Measurements from ENCODE around the gene KRT20. TPM values are rescaled to one million over a fixed set of nuclear protein-coding genes. Genes with fewer than 3 reads are reported as not detected.

Gene KRT20
- total and polyA plus RNA-seq, 7 experiments from 2014 or later, result not detected

DNA sequence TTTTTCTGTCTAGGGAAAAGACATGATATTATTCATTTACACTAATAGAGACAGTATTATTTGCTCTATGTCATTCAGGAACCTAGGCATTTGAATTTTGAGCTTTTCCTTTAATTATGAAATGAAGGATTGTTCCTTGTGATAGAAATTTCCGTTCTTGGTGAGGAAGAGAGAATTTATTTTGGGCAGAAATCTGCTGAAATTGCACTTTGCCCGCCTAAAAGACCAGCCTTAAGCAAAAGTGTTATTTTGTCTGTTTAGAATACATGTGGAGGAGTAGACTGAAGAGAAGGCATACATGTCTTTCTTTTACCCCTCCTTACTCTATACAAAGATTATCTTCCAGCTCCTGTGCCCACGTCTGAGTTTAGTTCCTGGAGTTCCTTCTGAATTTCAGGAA is 45.8 kb downstream of the KRT20 start:
- Mint-ChIP-seq H3K27ac (no peak overlapping the region), H3K4me3 (no peak overlapping the region), H3K27me3 (peaks cover 2 to 25% (median 11%) of the 10 kb centered on the region in 5 donors), H3K9me3 (peaks cover 0 to 2% (median 0%) of the 10 kb centered on the region in 11 donors), H3K4me1 (no peaks in the 10 kb centered on the region), H3K36me3 (peaks cover 0 to 18% (median 10%) of the 10 kb centered on the region in 5 donors)
- CTCF ChIA-PET, result no interaction called here
- Histone ChIP-seq H3K4me3 (ENCODE audit: low read length) (no peak overlapping the region), H3K27ac (ENCODE audit: low read depth, low read length) (no peak overlapping the region), H3K27me3 (ENCODE audit: control insufficient read depth in 2 of 2, insufficient read depth in 2 of 2, low read length in 2 of 2) (no peaks in the 10 kb centered on the region), H3K9me3 (ENCODE audit: control insufficient read depth in 2 of 3, low read length in 3 of 3) (no peaks in the 10 kb centered on the region), H3K36me3 (ENCODE audit: control insufficient read depth in 2 of 3, insufficient read depth in 3 of 3, low read length in 3 of 3) (peaks cover 0 to 6% (median 0%) of the 10 kb centered on the region in 3 experiments), H3K4me1 (ENCODE audit: control insufficient read depth in 2 of 2, insufficient read depth in 2 of 2, low read length in 2 of 2) (no peaks in the 10 kb centered on the region)
- POLR2A ChIA-PET, result no interaction called here
- DNase-seq, result no peak
- intact Hi-C loops (cut with micrococcal nuclease), result no loop called here
- ATAC-seq, result no peak

DNA sequence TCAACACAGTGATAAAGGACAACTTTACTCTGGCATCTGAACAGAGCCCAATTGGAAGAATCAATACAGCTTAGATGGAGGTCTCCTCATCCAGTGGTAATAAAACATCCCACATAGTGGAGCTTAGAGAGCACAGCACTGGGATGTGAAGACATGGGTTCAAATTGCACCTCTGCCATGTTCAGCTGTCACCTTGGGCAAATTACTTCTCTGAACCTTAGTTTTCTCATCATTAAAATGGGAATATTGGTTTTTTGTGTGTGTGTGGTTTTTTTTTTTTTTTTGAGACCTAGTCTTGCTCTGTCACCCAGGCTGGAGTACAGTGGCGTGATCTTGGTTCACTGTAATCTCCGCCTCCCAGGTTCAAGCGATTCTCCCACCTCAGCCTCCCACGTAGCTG is 49.0 kb downstream of the KRT20 start:
- intact Hi-C loops (cut with micrococcal nuclease), result no loop called here
- Histone ChIP-seq H3K27ac (ENCODE audit: low read depth, low read length) (no peak overlapping the region), H3K36me3 (ENCODE audit: control insufficient read depth in 2 of 3, insufficient read depth in 3 of 3, low read length in 3 of 3) (peaks cover 0 to 6% (median 0%) of the 10 kb centered on the region in 3 experiments), H3K9me3 (ENCODE audit: control insufficient read depth in 2 of 3, low read length in 3 of 3) (no peaks in the 10 kb centered on the region), H3K27me3 (ENCODE audit: control insufficient read depth in 2 of 2, insufficient read depth in 2 of 2, low read length in 2 of 2) (no peaks in the 10 kb centered on the region), H3K4me1 (ENCODE audit: control insufficient read depth in 2 of 2, insufficient read depth in 2 of 2, low read length in 2 of 2) (no peaks in the 10 kb centered on the region), H3K4me3 (ENCODE audit: low read length) (no peak overlapping the region)
- peaks cover 0 to 14% (median 12%) of the 10 kb centered on the region in 5 donors for H3K36me3 Mint-ChIP-seq
- no peaks in the 10 kb centered on the region for H3K9me3 Mint-ChIP-seq
- no peak for ATAC-seq
- no peak overlapping the region for H3K4me3 Mint-ChIP-seq
- peaks cover 0 to 4% (median 0%) of the 10 kb centered on the region in 7 donors for H3K4me1 Mint-ChIP-seq
- no peak overlapping the region for H3K27ac Mint-ChIP-seq
- CTCF ChIA-PET, result interaction anchor here (0.7 kb wide), 1 partner anchor 70 kb away, joined by 3 read pairs; no protein-coding TSS in a partner anchor
- no peak for DNase-seq
- H3K27me3 Mint-ChIP-seq, result peaks cover 0 to 4% (median 3%) of the 10 kb centered on the region in 5 donors
- POLR2A ChIA-PET, result interaction anchor here (1.0 kb wide), 1 partner anchor 16 kb away, joined by 3 read pairs; no protein-coding TSS in a partner anchor

DNA sequence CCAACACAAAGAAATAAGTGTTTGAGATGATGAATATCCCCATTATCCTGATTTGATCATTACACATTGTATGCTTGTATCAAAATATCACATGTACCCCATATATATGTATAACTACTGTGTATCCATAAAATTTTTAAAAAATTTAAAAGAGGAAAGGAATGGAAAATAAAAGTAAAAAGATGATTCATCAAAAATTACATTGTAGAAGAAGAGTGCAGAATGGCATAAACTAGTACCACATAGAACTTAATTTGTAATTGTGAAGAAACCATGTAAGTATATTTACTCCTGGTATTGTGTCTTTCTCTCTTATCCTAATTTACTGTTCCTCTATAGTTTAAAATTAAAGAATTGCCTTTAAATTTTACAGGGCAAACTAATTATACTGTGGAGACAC is 51.2 kb downstream of the KRT20 start:
- CTCF ChIA-PET, result interaction anchor here (1.0 kb wide), 1 partner anchor 829 kb away, joined by 3 read pairs; no protein-coding TSS in a partner anchor
- H3K4me3 Mint-ChIP-seq, result no peak overlapping the region

DNA sequence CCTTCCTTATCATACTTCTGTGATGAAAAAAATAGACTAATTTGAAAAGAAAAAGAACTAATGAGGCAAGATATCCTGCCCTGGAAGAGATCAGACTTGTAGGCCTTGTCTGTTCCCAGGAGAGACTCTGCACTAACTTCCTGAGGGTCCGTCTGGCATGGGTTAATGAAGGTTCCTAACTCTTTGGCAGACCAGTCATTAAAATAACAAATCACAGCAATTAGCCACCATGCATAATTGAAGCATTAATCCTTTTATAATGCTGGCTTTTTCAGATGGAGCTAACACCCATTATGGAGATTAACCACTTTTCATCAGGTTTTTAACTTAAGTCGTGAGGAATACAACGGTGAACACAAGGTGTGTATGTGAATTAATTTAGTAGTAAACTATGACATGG is 52.2 kb downstream of the KRT20 start:
- Mint-ChIP-seq H3K9me3 (peaks cover 0 to 3% (median 0%) of the 10 kb centered on the region in 11 donors), H3K4me3 (no peak overlapping the region), H3K27ac (peak overlapping the region in 1 of 9 donors; percentile 76), H3K36me3 (peaks cover 0 to 25% (median 14%) of the 10 kb centered on the region in 5 donors), H3K4me1 (peaks cover 0 to 7% (median 3%) of the 10 kb centered on the region in 7 donors), H3K27me3 (no peaks in the 10 kb centered on the region)
- H3K9me3 ChIP-seq (ENCODE audit: control insufficient read depth in 2 of 3, low read length in 3 of 3), result no peaks in the 10 kb centered on the region
- POLR2A ChIA-PET, result interaction anchor here (0.9 to 1.2 kb wide), 2 partner anchors 12 to 14 kb away, joined by 3 to 7 read pairs; no protein-coding TSS in a partner anchor
- no peak overlapping the region for H3K27ac ChIP-seq (ENCODE audit: low read depth, low read length)
- DNase-seq (no peak), ATAC-seq (no peak)
- H3K4me3 ChIP-seq (ENCODE audit: low read length), result no peak overlapping the region
- peaks cover 0 to 6% (median 0%) of the 10 kb centered on the region in 3 experiments for H3K36me3 ChIP-seq (ENCODE audit: control insufficient read depth in 2 of 3, insufficient read depth in 3 of 3, low read length in 3 of 3)
- intact Hi-C loops (cut with micrococcal nuclease), result no loop called here
- CTCF ChIA-PET, result interaction anchor here (0.7 to 1.0 kb wide), 4 partner anchors 110 to 846 kb away, joined by 3 to 4 read pairs (median 3); no protein-coding TSS in a partner anchor
- no peaks in the 10 kb centered on the region for H3K4me1 ChIP-seq (ENCODE audit: control insufficient read depth in 2 of 2, insufficient read depth in 2 of 2, low read length in 2 of 2)
- H3K27me3 ChIP-seq (ENCODE audit: control insufficient read depth in 2 of 2, insufficient read depth in 2 of 2, low read length in 2 of 2), result no peaks in the 10 kb centered on the region

More for the DNA sequence above, 51.2 kb downstream of the KRT20 start:
- H3K4me1 Mint-ChIP-seq, result peaks cover 0 to 4% (median 0%) of the 10 kb centered on the region in 7 donors
- peak overlapping the region in 1 of 9 donors; percentile 7 for H3K27ac Mint-ChIP-seq
- peaks cover 0 to 19% (median 11%) of the 10 kb centered on the region in 5 donors for H3K36me3 Mint-ChIP-seq
- no peak overlapping the region for H3K27ac ChIP-seq (ENCODE audit: low read depth, low read length)
- intact Hi-C loops (cut with micrococcal nuclease), result no loop called here
- DNase-seq, result no peak
- no peaks in the 10 kb centered on the region for H3K9me3 ChIP-seq (ENCODE audit: control insufficient read depth in 2 of 3, low read length in 3 of 3)
- no peaks in the 10 kb centered on the region for H3K4me1 ChIP-seq (ENCODE audit: control insufficient read depth in 2 of 2, insufficient read depth in 2 of 2, low read length in 2 of 2)
- POLR2A ChIA-PET, result no interaction called here
- H3K27me3 ChIP-seq (ENCODE audit: control insufficient read depth in 2 of 2, insufficient read depth in 2 of 2, low read length in 2 of 2), result no peaks in the 10 kb centered on the region
- H3K27me3 Mint-ChIP-seq, result no peaks in the 10 kb centered on the region
- peaks cover 0 to 6% (median 0%) of the 10 kb centered on the region in 3 experiments for H3K36me3 ChIP-seq (ENCODE audit: control insufficient read depth in 2 of 3, insufficient read depth in 3 of 3, low read length in 3 of 3)
- no peak overlapping the region for H3K4me3 ChIP-seq (ENCODE audit: low read length)
- no peak for ATAC-seq
- H3K9me3 Mint-ChIP-seq, result peaks cover 0 to 3% (median 0%) of the 10 kb centered on the region in 11 donors

DNA sequence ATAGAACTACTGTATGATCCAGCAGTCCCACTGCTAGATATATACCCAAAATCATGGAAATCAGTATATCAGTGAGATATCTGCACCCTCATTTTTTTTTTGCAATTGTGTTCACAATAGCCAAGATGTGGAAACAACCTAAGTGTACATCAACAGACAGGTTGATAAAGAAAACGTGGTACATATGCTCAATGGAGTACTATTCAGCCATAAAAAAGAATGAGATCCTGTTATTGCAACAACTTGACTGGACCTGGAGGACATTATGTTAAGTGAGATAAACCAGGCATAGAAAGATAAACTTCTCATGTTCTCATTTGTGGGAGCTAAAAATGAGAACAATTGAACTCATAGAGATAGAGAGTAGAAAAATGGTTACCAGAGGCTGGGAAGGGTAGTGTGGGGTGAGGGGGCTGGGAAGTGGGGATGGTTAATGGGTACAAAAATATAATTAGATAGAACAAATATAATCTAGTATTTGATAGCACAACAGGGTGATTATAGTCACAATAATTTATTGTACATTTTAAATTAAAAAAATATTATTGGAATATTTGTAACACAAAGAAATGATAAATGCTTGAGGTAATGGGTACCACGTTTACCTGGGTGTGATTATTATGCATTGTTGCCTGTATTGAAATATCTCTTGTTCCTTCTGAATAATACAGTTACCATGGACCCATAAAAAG is 54.8 kb downstream of the KRT20 start:
- Histone ChIP-seq H3K4me3 (ENCODE audit: low read length) (no peak overlapping the region), H3K4me1 (ENCODE audit: control insufficient read depth in 2 of 2, insufficient read depth in 2 of 2, low read length in 2 of 2) (no peaks in the 10 kb centered on the region), H3K27me3 (ENCODE audit: control insufficient read depth in 2 of 2, insufficient read depth in 2 of 2, low read length in 2 of 2) (no peaks in the 10 kb centered on the region), H3K27ac (ENCODE audit: low read depth, low read length) (no peak overlapping the region), H3K9me3 (ENCODE audit: control insufficient read depth in 2 of 3, low read length in 3 of 3) (no peaks in the 10 kb centered on the region), H3K36me3 (ENCODE audit: control insufficient read depth in 2 of 3, insufficient read depth in 3 of 3, low read length in 3 of 3) (peaks cover 0 to 6% (median 0%) of the 10 kb centered on the region in 3 experiments)
- ATAC-seq (no peak), DNase-seq (no peak)
- no peak overlapping the region for H3K4me3 Mint-ChIP-seq
- intact Hi-C loops (cut with micrococcal nuclease), result no loop called here
- POLR2A ChIA-PET, result no interaction called here
- H3K4me1 Mint-ChIP-seq, result peaks cover 7 to 18% (median 12%) of the 10 kb centered on the region in 7 donors
- H3K9me3 Mint-ChIP-seq, result peaks cover 0 to 5% (median 0%) of the 10 kb centered on the region in 11 donors
- CTCF ChIA-PET, result no interaction called here
- peaks cover 0 to 13% (median 8%) of the 10 kb centered on the region in 5 donors for H3K27me3 Mint-ChIP-seq
- H3K27ac Mint-ChIP-seq, result no peak overlapping the region
- peaks cover 0 to 40% (median 27%) of the 10 kb centered on the region in 5 donors for H3K36me3 Mint-ChIP-seq

DNA sequence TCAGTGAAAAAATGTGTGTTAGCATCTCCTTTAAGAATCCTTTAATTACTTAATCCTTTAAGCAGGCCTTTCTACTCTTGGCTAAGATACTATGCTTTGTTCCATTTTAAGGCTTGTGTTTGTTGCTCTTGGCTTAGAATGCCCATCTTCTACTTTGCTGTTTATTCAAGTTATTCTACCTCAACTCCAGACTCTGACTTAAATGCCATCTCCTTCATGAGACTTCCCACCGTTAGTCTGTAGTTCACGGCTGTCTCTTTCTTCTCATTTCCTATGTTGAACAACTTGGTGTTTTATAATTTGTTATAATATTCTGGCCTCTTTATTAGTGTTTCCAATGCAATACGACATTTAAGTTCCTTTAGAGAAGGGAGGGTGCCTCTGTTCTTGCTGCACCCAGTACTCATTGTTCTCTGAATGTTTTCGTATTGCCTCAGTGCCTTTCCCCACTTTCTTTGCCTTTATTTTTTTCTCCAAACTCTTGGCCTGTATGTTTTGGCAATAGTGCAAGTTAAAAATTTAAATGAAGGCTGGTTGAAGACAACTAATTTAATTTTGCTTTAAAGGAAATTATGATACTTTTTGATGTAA is 56.5 kb downstream of the KRT20 start:
- no peaks in the 10 kb centered on the region for H3K36me3 ChIP-seq (ENCODE audit: control insufficient read depth in 2 of 3, insufficient read depth in 3 of 3, low read length in 3 of 3)
- H3K27ac ChIP-seq (ENCODE audit: low read depth, low read length), result no peak overlapping the region
- no peaks in the 10 kb centered on the region for H3K9me3 ChIP-seq (ENCODE audit: control insufficient read depth in 2 of 3, low read length in 3 of 3)
- ATAC-seq (no peak), DNase-seq (no peak)
- Mint-ChIP-seq H3K27me3 (peaks cover 5 to 23% (median 10%) of the 10 kb centered on the region in 5 donors), H3K4me3 (no peak overlapping the region), H3K9me3 (peaks cover 0 to 5% (median 0%) of the 10 kb centered on the region in 11 donors), H3K27ac (no peak overlapping the region), H3K36me3 (peaks cover 0 to 39% (median 26%) of the 10 kb centered on the region in 5 donors), H3K4me1 (peaks cover 7 to 19% (median 13%) of the 10 kb centered on the region in 7 donors)
- intact Hi-C loops (cut with micrococcal nuclease), result no loop called here
- H3K27me3 ChIP-seq (ENCODE audit: control insufficient read depth in 2 of 2, insufficient read depth in 2 of 2, low read length in 2 of 2), result no peaks in the 10 kb centered on the region
- POLR2A ChIA-PET, result interaction anchor here (0.7 kb wide), 1 partner anchor 17 kb away, joined by 4 read pairs; no protein-coding TSS in a partner anchor
- CTCF ChIA-PET, result interaction anchor here (0.6 kb wide), 1 partner anchor 62 kb away, joined by 3 read pairs; no protein-coding TSS in a partner anchor
- no peaks in the 10 kb centered on the region for H3K4me1 ChIP-seq (ENCODE audit: control insufficient read depth in 2 of 2, insufficient read depth in 2 of 2, low read length in 2 of 2)
- H3K4me3 ChIP-seq (ENCODE audit: low read length), result no peak overlapping the region

All from naive thymus-derived CD4-positive, alpha-beta T cell (primary cell).